Peyer's patch (tissue), 4 donors: ENCODE results near the gene MBTPS1. TPM values are rescaled to one million over a fixed set of nuclear protein-coding genes. Genes with fewer than 3 reads are reported as not detected.

Source experiments
- DNase-seq, 3 donors: peaks; one replicate each; pipeline ENCODE4 v3.0.0-alpha.2; 2017 to 2019
- H3K27ac ChIP-seq, 4 donors: fragments of 200-600 bp; sonication (generic); one replicate each; pipeline ENCODE4 v1.5.1; 2016 to 2019
- H3K27me3 ChIP-seq, 2 donors: fragments of 200-600 bp; sonication (generic); one replicate each; pipeline ENCODE4 v1.5.1; 2019
- H3K36me3 ChIP-seq, 3 donors: fragments of 200-600 bp; sonication (generic); one replicate each; pipeline ENCODE4 v1.5.1; 2016 to 2019
- H3K4me1 ChIP-seq, 4 donors: fragments of 200-600 bp; sonication (generic); one replicate each; pipeline ENCODE4 v1.5.1; 2016 to 2019
- H3K4me3 ChIP-seq, 4 donors: fragments of 200-600 bp; sonication (generic); 1 replicate in 3 of 4; 2 replicates in 1 of 4; pipeline ENCODE4 v1.5.1; 2016 to 2019; ENCODE audit warnings: mild to moderate bottlenecking in 1 of 4
- H3K9me3 ChIP-seq, 4 donors: fragments of 200-600 bp; sonication (generic); one replicate each; pipeline ENCODE4 v1.5.1; 2016 to 2019; ENCODE audit warnings: mild to moderate bottlenecking in 1 of 4
- CTCF ChIP-seq, 6 experiments: fragments of 450-650 bp in 4 of 6; fragments of 200-600 bp in 2 of 6; sonication (generic) in 1 of 6; IDR thresholded peaks; one replicate each; pipeline ENCODE4 v1.5.1; 2017 to 2019; ENCODE audit warnings: antibody characterized with exemption in 6 of 6, mild to moderate bottlenecking in 3 of 6, moderate library complexity in 1 of 6
- POLR2A ChIP-seq, 2 donors: fragments of 450-650 bp; IDR thresholded peaks; one replicate each; pipeline ENCODE4 v1.5.1; 2017; ENCODE audit warnings: antibody characterized with exemption in 2 of 2, mild to moderate bottlenecking in 2 of 2, moderate library complexity in 2 of 2
- total RNA-seq, 4 donors: library from RNA; depleted of rRNA; stranded (reverse); fragments of >200 nt; gene quantifications; one replicate each; pipeline ENCODE4 v1.1.0, GENCODE V29; 2016

MBTPS1 gene
- total RNA-seq, 4 donors from 2014 or later = 79.0 to 104 (median 91.7) TPM

GRCh38 chr16:84071121-84071520, 45.6 kb downstream of the MBTPS1 start:
- Histone ChIP-seq H3K27ac (no peak overlapping the region), H3K9me3 (no peaks in the 10 kb centered on the region), H3K36me3 (peaks cover 0 to 96% (median 0%) of the 10 kb centered on the region in 3 donors), H3K27me3 (no peaks in the 10 kb centered on the region), H3K4me3 (no peak overlapping the region), H3K4me1 (no peaks in the 10 kb centered on the region)
- DNase-seq = no peak
- TF ChIP-seq POLR2A (IDR thresholded peaks at IDR 0.05) (no peak), CTCF (IDR thresholded peaks at IDR 0.05) (no peak)

GRCh38 chr16:84069540-84069939, 47.2 kb downstream of the MBTPS1 start:
- Histone ChIP-seq H3K4me1 (no peaks in the 10 kb centered on the region), H3K27me3 (no peaks in the 10 kb centered on the region), H3K4me3 (no peak overlapping the region), H3K36me3 (peaks cover 0 to 96% (median 0%) of the 10 kb centered on the region in 3 donors), H3K27ac (no peak overlapping the region), H3K9me3 (no peaks in the 10 kb centered on the region)
- no peak for DNase-seq
- TF ChIP-seq POLR2A (IDR thresholded peaks at IDR 0.05) = no peak
- no peak for TF ChIP-seq CTCF (IDR thresholded peaks at IDR 0.05)

GRCh38 chr16:84068783-84069462, 47.8 kb downstream of the MBTPS1 start:
- H3K27me3 ChIP-seq = no peaks in the 10 kb centered on the region
- H3K36me3 ChIP-seq = peaks cover 0 to 96% (median 0%) of the 10 kb centered on the region in 3 donors
- H3K9me3 ChIP-seq = no peaks in the 10 kb centered on the region
- no peaks in the 10 kb centered on the region for H3K4me1 ChIP-seq
- DNase-seq = no peak
- no peak overlapping the region for H3K4me3 ChIP-seq
- no peak for TF ChIP-seq CTCF (IDR thresholded peaks at IDR 0.05)
- no peak for TF ChIP-seq POLR2A (IDR thresholded peaks at IDR 0.05)
- H3K27ac ChIP-seq = no peak overlapping the region

GRCh38 chr16:84068041-84068440, 48.7 kb downstream of the MBTPS1 start:
- no peak overlapping the region for H3K4me3 ChIP-seq
- H3K27ac ChIP-seq = no peak overlapping the region
- H3K4me1 ChIP-seq = no peaks in the 10 kb centered on the region
- H3K9me3 ChIP-seq = no peaks in the 10 kb centered on the region
- H3K27me3 ChIP-seq = no peaks in the 10 kb centered on the region
- TF ChIP-seq CTCF (IDR thresholded peaks at IDR 0.05) (no peak), POLR2A (IDR thresholded peaks at IDR 0.05) (no peak)
- peaks cover 0 to 96% (median 0%) of the 10 kb centered on the region in 3 donors for H3K36me3 ChIP-seq
- no peak for DNase-seq

GRCh38 chr16:84067640-84068039, 49.1 kb downstream of the MBTPS1 start:
- H3K36me3 ChIP-seq = peaks cover 0 to 96% (median 0%) of the 10 kb centered on the region in 3 donors
- no peak for DNase-seq
- H3K27me3 ChIP-seq = no peaks in the 10 kb centered on the region
- no peaks in the 10 kb centered on the region for H3K9me3 ChIP-seq
- TF ChIP-seq POLR2A (IDR thresholded peaks at IDR 0.05) (no peak), CTCF (IDR thresholded peaks at IDR 0.05) (no peak)
- no peak overlapping the region for H3K27ac ChIP-seq
- H3K4me3 ChIP-seq = no peak overlapping the region
- no peaks in the 10 kb centered on the region for H3K4me1 ChIP-seq
